Subcutaneous adipose tissue (tissue), 4 donors: ENCODE measurements around the gene NFKBIB. TPM values are rescaled to one million over a fixed set of nuclear protein-coding genes. Genes with fewer than 3 reads are reported as not detected.

Experiments
- total RNA-seq, 4 donors: library from RNA; depleted of rRNA; stranded (reverse); fragments of >200 nt; gene quantifications; one replicate each; pipeline ENCODE4 v1.1.0, GENCODE V29; 2016
- TF ChIP-seq, protein P1 (sequence below): fragments of 450-650 bp; IDR thresholded peaks from one replicate; pipeline ENCODE4 v1.5.1; 2016; ENCODE audit warnings: low read depth, mild to moderate bottlenecking, control low read depth, antibody characterized with exemption, moderate library complexity

NFKBIB gene
- total RNA-seq, 4 donors from 2014 or later = 6.5 to 24.3 (median 16.5) TPM

DNA sequence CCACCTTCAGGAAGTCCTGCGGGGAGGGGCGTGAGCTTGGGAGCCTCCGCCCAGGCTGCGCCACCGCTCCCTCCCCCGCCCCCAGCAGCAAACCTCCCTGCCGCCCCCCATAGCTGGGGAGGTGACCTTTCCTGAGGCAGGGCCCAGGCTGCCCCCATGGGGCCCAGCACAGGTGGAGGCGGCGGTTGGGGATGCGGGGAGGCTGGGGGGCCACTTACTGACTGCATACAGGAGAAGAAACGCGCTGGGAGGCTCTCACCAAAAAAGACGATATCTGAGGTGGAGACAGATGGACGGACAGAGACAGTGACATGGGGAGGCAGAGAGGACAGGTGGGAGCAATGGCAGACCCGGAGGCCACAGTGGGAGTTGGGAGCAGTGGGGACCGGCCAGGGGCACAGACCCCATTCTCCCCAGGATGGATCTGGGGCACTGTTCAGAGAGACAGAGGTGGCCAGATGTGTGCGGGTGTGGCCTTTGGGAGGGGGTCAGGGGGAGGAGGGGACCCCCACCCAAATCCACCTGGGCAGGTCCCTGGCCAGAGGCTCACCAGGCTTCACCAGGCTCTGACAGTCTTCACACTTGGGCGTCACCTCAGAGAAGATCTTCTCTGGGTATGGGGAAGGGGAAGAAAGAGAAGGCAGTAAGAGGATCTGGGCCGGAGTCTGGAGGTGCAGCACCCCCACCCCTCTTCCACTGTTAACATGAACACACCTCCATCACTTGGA, 18.7 kb upstream of the NFKBIB start:
- TF ChIP-seq, protein P1, sequence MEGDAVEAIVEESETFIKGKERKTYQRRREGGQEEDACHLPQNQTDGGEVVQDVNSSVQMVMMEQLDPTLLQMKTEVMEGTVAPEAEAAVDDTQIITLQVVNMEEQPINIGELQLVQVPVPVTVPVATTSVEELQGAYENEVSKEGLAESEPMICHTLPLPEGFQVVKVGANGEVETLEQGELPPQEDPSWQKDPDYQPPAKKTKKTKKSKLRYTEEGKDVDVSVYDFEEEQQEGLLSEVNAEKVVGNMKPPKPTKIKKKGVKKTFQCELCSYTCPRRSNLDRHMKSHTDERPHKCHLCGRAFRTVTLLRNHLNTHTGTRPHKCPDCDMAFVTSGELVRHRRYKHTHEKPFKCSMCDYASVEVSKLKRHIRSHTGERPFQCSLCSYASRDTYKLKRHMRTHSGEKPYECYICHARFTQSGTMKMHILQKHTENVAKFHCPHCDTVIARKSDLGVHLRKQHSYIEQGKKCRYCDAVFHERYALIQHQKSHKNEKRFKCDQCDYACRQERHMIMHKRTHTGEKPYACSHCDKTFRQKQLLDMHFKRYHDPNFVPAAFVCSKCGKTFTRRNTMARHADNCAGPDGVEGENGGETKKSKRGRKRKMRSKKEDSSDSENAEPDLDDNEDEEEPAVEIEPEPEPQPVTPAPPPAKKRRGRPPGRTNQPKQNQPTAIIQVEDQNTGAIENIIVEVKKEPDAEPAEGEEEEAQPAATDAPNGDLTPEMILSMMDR = no peak

DNA sequence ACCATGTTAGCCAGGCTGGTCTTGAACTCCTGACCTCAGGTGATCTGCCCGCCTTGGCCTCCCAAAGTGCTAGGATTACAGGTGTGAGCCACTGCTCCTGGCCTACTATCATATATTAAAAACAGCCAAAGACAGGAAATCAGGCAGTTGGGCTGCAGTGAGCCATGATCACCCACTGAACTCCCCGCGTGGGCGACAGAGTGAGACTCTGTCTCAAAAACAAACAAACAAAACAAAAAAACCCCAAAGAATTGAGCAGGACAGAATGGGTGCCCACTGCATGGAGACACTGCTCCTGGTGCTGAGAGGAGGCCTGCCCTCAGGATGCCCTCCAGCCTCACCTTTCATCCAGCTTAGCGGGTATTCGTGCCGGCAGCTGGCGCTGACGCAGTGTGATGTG, 16.5 kb upstream of the NFKBIB start:
- TF ChIP-seq, protein P1 = no peak

DNA sequence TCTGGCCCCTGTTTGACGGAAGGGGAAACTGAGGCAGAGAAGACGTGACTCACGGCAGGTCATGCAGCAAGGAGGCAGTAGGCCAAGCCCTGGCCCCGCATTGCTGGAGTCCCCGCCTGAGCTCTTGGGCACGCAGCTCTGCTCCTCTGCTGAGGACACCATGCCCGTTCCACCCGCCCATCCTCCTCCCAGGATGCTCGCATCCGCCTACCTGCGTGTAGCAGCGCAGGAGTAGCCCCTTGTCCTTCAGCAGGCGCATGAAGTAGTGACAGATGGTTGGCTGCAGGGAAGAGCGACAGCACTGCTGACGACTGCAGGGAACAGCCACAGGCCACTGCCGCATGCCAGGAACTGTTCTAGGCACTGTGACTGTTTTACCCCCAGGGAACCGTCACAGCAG, 10.9 kb upstream of the NFKBIB start:
- TF ChIP-seq, protein P1 = no peak

DNA sequence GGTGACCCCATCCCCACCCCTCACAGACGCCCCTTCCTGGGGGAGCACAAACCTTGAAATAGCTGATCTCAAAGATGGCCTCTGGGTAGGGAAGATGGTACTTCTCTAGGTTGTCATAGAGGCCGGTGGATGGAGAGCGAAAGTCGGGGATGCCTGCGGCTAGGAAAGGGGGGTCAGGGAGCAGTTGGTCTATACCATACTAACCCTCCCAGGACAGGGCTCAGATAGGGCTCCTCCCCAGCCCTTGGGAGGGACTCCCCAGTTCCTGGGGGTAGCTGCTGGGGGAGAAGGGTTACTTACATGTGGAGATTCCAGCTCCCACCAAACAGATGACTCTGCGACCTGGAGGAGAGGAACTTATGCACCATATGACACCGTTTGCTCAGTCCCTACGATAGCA, 10.0 kb upstream of the NFKBIB start:
- TF ChIP-seq, protein P1 = no peak

DNA sequence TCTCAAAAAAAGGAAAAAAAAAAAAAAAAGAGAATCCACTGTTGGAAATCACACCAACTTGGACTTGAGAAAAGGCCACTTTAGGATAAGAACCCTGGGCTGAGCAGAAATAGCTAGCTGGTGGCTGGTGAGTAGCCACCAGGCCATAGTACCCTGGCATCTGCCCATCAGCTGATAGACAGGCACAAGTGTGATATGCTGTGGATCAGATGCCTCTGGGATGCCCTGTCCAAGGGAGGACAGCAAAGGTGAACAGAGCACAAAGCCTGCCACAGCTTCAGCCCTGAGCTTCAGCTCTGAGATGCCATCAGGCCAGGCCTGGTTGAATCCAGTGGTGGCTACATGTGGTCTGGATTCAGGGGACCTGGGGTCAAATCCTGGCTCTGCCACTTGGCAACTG, 9.1 kb upstream of the NFKBIB start:
- TF ChIP-seq, protein P1 = no peak

DNA sequence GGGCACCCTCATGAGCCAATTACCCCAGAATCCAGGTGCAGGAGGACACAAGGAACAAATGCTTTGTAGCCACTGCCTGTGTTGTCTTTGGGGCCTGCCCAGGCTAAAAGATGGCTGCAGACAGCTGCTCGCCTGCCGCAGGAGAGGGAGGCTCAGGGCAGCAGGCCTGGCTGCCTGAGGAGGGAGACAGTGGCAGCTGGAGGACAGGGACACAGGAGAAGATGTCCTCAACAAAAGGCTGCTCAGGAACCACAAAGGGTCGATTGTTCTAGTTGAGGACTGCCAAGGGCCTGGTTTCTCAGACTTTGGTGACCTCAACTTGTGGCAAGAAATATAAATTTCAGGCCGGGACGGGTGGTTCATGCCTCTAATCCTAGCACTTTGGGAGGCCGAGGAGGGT, 8.0 kb upstream of the NFKBIB start:
- TF ChIP-seq, protein P1 = no peak

DNA sequence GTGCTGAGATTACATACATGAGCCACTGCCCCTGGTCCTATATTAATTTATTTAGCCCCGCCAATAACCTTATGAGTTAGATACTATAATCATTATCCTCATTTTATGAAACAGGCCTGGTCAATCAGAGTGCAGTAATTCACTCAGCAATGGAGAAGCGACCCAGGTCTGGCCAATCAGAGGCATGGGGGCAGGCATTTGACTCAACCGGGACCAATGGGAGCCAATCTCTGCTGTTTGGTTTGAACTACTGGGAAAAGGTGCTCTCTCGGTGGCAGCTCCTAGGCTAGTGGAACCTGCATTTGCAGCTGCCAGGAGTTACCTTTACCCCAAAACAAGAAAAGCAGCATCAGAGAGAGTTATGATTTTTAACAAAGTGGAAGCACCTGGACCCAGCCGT, 6.9 kb upstream of the NFKBIB start:
- TF ChIP-seq, protein P1 = no peak
